NAMALWA (cell line): ENCODE results near the gene ABCC1.

ENCODE experiments used
- DNase-seq: peaks from one replicate; pipeline ENCODE4 v3.0.0-alpha.2; 2015; ENCODE audit warnings: low spot score

Gene ABCC1

GRCh38 chr16:16112450-16113053, 163.1 kb downstream of the ABCC1 start:
- DNase-seq, result no peak

DNA sequence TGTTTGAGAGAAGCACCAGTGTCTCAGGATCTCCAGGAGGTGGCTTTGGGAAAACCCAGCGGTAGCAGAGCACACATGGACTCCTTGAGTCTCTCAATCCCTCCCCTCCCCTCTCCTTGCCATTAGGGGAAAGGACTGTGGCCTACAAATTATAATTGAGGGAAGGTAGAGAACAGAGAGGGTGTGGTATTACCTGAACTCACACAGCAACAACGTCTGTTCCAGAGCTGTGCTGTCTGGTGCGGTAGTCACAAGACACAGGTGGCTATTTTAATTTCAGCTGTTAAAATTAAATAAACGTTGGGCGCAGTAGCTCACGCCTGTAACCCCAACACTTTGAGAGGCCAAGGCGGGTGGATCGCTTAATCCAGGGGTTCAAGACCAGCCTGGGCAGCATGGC, 163.7 kb downstream of the ABCC1 start:
- DNase-seq, result no peak

GRCh38 chr16:16116841-16117240, 167.4 kb downstream of the ABCC1 start:
- no peak for DNase-seq

DNA sequence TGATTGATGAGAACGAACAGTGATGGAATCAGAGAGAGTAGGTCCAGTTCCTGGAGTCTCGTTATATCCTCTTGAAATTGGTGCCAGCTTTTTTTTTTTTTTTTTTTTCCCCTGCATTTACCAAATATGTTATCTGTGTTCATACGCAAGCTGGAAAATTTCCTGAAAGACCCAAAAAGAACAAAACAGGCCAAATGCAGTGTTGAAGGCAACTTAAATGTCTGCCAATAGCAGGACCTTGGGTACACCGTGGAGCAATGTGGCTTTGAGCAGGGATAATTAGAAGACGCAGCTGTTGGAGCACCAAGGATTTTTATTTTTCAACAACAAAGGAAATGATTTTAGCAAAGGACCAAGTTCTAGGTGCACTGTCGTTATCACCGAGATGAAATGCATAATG, 168.9 kb downstream of the ABCC1 start:
- no peak for DNase-seq

DNA sequence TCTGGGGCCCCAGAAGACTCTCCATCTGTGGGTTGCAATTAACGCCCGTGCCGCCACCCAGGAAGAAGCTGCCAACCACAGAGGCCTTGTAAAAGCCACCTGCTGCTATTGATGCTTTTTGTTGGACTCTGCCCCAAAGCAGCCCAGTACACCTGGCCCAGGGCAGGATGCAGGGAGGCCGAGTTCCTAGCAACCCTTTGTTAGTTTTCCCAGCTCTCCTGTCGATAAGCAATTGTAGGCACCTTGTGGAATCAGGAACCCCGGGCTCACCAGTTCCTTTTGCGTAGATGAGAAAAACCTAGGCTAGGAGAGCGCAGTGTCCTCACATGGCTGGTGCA, 170.6 kb downstream of the ABCC1 start:
- DNase-seq, result no peak

DNA sequence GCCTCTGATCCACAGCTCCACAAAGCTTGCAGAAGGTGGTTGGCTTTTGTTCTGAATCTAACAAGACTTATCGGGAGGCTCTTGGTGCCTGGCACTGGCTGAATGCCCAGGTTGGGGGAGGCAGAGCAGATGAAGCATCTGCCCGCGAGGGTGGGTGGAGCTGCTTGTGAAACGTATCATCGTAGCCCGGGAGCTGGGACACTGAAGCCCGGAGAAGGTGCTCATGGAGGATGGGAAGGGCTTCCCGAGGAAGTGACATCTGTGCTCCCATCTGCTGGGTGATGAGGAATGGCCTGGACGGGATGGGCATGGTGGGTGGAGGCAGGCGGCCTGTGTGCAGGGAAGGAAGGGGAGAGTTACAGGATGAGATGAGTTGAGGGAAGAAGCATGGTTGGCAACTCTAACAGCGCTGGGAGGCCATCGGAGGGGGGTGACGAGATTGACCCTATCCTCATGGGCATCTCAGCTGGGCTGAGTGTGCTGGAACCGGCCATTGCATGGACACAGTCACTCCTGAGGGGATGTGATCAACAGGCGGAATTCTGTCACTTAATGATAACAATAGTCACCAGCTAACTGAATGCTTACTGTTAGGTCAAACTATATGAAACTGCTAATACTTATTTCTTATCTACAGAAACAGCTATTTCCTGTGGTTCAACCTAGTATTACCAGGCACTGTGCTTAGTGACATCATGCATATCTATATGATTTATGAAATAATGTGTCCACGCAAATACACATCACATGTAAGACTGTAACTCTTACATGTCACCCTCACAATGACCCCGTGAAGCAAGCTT, 171.2 kb downstream of the ABCC1 start:
- DNase-seq, result no peak

- no peak for DNase-seq
These were observed 171.8 kb downstream of the ABCC1 start for GRCh38 chr16:16121185-16121727.

DNA sequence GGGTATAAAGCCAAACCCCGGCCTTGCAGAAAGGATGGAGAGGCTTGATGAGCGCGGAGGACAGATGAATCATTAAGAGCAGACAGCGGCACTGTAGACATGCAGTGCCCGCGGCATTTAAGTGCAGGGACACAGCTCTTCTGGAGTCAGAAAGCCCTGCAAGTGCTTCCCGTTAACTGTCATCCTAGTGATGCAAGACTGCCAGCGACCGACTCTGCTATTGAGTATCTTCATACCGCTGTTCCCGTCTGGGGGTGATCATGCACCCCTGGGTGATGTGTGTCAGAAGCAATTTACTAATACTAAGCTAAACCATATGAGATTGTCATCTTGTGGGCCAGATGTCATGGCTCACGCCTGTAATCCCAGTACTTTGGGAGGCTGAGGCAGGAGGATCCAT, 172.8 kb downstream of the ABCC1 start:
- no peak for DNase-seq

DNA sequence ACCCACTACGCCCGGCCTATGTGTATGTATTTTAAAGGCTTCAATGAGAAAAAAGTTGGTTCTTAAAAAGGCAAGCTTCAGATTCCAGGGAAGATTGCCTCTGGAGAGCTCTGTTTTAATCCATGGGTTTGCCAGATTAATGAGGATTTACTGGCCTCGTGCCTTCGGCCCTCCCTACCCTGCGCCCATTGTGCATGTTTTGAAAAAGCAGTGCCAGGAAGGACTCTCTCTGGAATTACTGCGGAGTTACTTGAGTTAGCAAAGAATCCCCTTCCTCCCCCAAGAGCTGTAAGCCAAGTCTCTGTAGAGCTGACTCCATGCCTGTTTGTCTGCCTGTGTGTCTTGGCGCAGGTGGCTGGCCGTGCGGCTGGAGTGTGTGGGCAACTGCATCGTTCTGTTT, 175.0 kb downstream of the ABCC1 start:
- no peak for DNase-seq

DNA sequence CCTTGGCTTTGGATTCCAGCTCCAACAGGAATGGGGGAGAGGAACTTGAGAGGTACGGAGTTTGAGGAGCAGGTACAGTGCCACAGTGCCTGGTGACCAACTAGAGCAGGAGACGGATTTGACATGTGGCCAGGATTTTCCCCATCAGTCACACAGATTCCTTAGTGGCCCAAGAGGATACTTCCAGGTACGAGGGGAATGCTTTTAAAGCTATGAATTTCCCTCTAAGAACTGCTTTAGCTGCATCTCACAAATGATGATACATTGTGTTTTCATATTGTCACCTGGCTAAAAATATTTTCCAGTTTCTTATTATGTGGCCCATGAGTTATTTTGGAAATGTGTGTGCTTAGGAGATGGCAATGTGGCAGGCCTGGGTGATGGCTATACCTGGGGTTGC, 175.6 kb downstream of the ABCC1 start:
- DNase-seq, result no peak

DNA sequence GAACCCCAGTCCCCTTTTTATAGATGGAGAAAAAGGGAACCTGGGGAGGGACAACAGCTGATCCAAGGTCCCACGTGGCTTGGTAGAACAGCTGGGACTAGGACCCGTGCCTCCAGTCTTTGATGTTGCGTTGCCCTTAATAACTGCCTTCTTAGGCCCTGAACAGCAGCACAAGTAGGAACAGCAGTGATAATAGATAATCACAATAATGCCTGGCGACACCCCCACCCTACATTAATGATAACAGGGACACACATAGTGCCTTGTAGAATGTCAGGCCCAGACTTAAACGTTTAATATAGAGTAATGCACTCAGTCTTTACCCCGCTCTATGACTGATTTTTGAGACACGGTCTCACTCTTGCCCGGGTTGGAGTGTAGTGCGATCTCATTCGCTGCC, 177.5 kb downstream of the ABCC1 start:
- no peak for DNase-seq

DNA sequence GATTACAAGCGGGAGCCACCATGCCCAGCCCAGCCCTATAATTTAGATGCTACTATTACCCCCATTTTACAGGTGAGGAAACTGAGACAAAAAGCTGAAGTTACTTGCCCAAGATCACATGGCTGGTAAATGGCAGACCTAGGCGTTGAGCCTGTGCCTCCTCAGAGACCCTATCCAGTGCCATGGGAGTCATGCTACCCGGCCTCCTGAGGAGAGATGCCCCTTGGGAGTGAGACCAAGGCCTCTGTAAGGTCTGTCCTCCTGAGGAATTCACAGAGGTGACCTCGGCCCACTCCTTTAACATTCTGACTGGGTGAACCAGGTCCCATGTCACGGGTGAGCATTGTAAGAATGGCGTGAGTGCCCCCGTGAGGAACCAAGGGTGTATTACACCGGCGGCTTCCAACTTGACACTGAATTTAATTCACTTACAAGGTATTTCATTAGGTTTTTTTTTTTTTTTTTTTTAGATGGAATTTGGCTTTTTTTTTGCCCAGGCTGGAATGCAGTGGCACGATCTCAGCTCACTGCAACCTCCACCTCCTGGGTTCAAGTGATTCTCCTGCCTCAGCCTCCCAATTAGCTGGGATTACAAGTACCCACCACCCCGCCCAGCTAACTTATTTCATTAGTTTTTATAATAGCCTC, 178.2 kb downstream of the ABCC1 start:
- DNase-seq, result peak; percentile 83

- no peak for DNase-seq
These were observed 181.8 kb downstream of the ABCC1 start for GRCh38 chr16:16131204-16131603.

- DNase-seq, result no peak
These were observed 182.2 kb downstream of the ABCC1 start for GRCh38 chr16:16131659-16132058.

- DNase-seq, result no peak
These were observed 184.7 kb downstream of the ABCC1 start for GRCh38 chr16:16133943-16134604.

DNA sequence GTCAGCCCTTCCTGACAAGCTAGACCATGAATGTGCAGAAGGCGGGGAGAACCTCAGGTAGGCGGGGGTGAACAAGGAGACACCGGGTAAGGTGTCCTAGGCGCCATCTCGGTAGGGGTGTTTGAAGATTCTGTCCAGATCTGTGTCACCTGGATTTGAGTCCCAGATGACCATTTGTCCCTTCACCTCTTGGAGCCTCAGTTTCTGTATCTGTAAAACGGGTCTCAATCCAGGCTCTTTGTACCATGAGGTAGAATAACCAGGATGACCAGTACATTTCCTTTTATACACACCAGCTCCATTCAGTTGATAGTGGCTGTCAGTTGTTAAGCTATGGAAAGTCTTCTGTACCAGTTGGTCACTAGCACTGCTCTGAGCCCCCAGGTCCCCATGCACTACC, 187.2 kb downstream of the ABCC1 start:
- DNase-seq, result no peak

DNA sequence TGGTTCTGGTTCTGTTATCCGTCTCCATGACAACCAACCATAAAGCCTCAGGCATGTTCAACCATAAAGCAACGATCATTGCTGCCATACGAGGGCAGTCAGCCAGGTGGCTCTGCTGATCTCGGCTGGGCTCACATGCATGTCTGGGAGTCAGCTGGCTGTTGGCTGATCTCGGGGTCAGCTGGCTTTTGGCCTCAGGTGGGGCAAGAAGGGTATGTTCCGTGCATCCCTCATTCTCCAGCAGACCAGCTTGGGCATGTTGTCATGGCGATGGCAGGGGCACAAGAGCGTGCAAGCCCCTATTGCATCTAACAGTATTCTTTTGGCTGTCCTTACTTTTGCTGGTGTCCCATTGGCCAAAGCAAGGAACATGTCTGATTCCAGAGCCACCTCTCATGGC, 187.7 kb downstream of the ABCC1 start:
- DNase-seq, result peak; percentile 27

- DNase-seq, result no peak
These were observed 188.7 kb downstream of the ABCC1 start for GRCh38 chr16:16138034-16138635.

GRCh38 chr16:16139061-16139460, 189.6 kb downstream of the ABCC1 start:
- no peak for DNase-seq

DNA sequence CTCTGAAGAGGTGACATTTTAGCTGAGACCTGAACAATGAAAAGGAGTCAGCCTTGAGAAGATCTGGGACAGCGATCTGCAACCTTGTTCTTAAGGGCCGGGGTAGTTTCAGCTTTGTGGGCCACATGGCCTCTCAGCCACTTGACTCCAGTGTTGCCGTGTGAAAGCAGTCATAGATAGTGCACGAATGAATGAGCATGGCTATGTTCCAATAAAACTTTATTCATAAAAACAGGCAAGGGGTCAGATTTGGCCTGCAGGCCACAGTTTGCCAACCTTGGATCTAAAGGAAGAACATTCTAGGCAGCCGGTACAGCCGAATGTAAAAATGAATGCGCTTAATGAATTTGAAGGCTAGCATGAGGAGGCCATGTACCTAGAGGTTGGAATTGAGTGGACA, 190.4 kb downstream of the ABCC1 start:
- no peak for DNase-seq

- no peak for DNase-seq
These were observed 191.1 kb downstream of the ABCC1 start for GRCh38 chr16:16140537-16140936.

DNA sequence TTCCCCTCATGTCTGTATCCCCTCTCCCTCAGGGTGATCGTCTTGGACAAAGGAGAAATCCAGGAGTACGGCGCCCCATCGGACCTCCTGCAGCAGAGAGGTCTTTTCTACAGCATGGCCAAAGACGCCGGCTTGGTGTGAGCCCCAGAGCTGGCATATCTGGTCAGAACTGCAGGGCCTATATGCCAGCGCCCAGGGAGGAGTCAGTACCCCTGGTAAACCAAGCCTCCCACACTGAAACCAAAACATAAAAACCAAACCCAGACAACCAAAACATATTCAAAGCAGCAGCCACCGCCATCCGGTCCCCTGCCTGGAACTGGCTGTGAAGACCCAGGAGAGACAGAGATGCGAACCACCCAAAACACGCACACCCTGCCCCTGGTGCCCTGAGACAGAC, 191.7 kb downstream of the ABCC1 start:
- no peak for DNase-seq
